ENCODE data around the gene SLC10A3. TPM values are rescaled to one million over a fixed set of nuclear protein-coding genes. Genes with fewer than 3 reads are reported as not detected.

SLC10A3 gene
- total RNA-seq, 1 donor from 2014 or later = 10.4 TPM

DNA sequence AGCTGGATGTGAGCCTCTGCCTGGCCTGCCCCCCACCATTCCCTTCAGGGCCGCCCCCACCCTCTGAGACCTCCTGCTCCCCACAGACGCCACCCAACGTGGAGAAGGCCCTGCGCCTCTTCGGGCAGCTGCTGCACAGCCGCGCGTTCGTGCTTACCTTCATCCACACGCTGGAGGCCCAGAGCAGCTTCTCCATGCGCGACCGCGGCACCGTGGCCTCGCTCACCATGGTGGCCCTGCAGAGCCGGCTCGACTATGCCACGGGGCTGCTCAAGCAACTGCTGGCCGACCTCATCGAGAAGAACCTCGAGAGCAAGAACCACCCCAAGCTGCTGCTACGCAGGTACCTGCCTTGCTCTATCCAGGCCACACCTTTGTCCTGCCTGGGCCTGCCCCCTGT is 22.2 kb downstream of the SLC10A3 start:
- Mint-ChIP-seq H3K27ac (no peak overlapping the region), H3K36me3 (ENCODE audit: insufficient read depth) (peaks cover 4% of the 10 kb centered on the region), H3K4me3 (ENCODE audit: low read depth) (no peak overlapping the region), H3K4me1 (ENCODE audit: low read depth) (no peaks in the 10 kb centered on the region), H3K9me3 (ENCODE audit: low read depth) (no peaks in the 10 kb centered on the region), H3K27me3 (no peaks in the 10 kb centered on the region)
- DNase-seq (ENCODE audit: low spot score, unreplicated experiment) = no peak
- TF ChIP-seq, protein P1, sequence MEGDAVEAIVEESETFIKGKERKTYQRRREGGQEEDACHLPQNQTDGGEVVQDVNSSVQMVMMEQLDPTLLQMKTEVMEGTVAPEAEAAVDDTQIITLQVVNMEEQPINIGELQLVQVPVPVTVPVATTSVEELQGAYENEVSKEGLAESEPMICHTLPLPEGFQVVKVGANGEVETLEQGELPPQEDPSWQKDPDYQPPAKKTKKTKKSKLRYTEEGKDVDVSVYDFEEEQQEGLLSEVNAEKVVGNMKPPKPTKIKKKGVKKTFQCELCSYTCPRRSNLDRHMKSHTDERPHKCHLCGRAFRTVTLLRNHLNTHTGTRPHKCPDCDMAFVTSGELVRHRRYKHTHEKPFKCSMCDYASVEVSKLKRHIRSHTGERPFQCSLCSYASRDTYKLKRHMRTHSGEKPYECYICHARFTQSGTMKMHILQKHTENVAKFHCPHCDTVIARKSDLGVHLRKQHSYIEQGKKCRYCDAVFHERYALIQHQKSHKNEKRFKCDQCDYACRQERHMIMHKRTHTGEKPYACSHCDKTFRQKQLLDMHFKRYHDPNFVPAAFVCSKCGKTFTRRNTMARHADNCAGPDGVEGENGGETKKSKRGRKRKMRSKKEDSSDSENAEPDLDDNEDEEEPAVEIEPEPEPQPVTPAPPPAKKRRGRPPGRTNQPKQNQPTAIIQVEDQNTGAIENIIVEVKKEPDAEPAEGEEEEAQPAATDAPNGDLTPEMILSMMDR (IDR thresholded peaks at IDR 0.05; ENCODE audit: unreplicated experiment) = no peak

DNA sequence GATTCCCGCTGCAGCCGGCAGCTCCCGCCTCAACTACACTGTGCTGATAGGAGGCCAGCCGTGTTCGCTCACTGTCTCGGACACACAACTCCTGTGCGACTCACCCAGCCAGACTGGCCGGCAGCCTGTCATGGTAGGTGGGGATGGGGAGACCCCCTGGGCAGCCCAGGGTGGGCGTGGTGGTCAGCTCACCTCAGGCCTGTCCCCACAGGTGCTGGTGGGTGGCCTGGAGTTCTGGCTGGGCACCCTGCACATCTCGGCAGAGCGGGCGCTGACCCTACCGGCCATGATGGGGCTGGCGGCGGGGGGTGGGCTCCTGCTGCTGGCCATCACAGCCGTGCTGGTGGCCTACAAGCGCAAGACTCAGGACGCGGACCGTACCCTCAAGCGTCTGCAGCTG is 22.9 kb downstream of the SLC10A3 start:
- H3K27me3 Mint-ChIP-seq = no peaks in the 10 kb centered on the region
- H3K4me3 Mint-ChIP-seq (ENCODE audit: low read depth) = no peak overlapping the region
- H3K36me3 Mint-ChIP-seq (ENCODE audit: insufficient read depth) = peaks cover 4% of the 10 kb centered on the region
- no peak for DNase-seq (ENCODE audit: low spot score, unreplicated experiment)
- TF ChIP-seq, protein P1 (IDR thresholded peaks at IDR 0.05; ENCODE audit: unreplicated experiment) = no peak
- no peaks in the 10 kb centered on the region for H3K4me1 Mint-ChIP-seq (ENCODE audit: low read depth)
- H3K9me3 Mint-ChIP-seq (ENCODE audit: low read depth) = no peaks in the 10 kb centered on the region
- H3K27ac Mint-ChIP-seq = no peak overlapping the region

DNA sequence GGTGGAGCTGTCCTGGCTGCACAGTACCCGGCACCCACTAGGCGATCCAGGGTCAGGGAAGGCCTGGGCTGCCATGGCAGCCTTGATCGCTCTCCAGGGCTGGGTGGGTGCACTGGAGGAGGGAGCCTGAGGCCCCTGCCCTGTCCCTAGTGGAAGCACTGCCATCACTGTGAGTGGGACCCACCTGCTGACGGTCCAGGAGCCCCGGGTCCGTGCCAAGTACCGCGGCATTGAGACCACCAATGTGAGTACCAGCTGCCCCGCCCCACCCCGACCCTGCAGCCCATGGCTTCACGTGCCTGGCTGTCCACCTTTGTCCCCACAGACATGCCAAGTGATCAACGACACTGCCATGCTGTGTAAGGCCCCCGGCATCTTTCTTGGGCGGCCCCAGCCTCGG is 23.5 kb downstream of the SLC10A3 start:
- Mint-ChIP-seq H3K27me3 (no peaks in the 10 kb centered on the region), H3K36me3 (ENCODE audit: insufficient read depth) (peaks cover 6% of the 10 kb centered on the region), H3K9me3 (ENCODE audit: low read depth) (no peaks in the 10 kb centered on the region), H3K27ac (no peak overlapping the region), H3K4me1 (ENCODE audit: low read depth) (no peaks in the 10 kb centered on the region), H3K4me3 (ENCODE audit: low read depth) (no peak overlapping the region)
- no peak for DNase-seq (ENCODE audit: low spot score, unreplicated experiment)
- TF ChIP-seq, protein P1 (IDR thresholded peaks at IDR 0.05; ENCODE audit: unreplicated experiment) = no peak

DNA sequence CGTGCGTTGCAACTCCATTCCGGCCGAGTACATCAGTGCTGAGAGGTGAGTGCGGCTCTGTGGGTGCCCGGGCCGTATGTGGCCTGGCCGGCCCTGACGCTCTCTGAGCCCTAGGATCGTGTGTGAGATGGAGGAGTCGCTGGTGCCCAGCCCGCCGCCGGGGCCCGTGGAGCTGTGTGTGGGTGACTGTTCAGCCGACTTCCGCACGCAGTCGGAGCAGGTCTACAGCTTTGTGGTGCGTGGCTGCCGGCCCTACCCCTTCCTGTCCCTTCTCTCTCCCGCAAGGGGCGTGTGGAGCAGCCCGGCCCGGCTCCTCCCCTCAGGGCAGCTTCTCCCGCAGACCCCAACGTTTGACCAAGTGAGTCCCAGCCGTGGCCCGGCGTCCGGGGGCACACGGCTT is 24.4 kb downstream of the SLC10A3 start:
- H3K4me1 Mint-ChIP-seq (ENCODE audit: low read depth) = no peaks in the 10 kb centered on the region
- peaks cover 6% of the 10 kb centered on the region for H3K36me3 Mint-ChIP-seq (ENCODE audit: insufficient read depth)
- DNase-seq (ENCODE audit: low spot score, unreplicated experiment) = no peak
- no peaks in the 10 kb centered on the region for H3K9me3 Mint-ChIP-seq (ENCODE audit: low read depth)
- H3K4me3 Mint-ChIP-seq (ENCODE audit: low read depth) = no peak overlapping the region
- no peak overlapping the region for H3K27ac Mint-ChIP-seq
- TF ChIP-seq, protein P1 (IDR thresholded peaks at IDR 0.05; ENCODE audit: unreplicated experiment) = no peak
- no peaks in the 10 kb centered on the region for H3K27me3 Mint-ChIP-seq

DNA sequence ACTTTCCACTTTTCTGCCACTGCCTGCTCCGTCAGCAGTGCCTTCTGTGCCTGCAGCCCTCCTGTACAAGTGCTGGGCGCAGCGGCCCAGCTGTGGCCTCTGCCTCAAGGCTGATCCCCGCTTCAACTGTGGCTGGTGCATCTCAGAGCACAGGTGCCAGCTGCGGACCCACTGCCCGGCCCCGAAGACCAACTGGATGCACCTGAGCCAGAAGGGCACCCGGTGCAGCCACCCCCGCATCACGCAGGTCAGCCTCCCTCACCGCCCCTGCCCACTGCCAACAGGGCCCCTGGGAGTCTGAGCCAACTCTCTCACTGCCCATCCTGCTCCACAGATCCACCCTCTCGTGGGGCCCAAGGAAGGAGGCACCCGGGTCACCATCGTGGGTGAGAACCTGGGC is 24.8 kb downstream of the SLC10A3 start:
- no peaks in the 10 kb centered on the region for H3K27me3 Mint-ChIP-seq
- no peak for DNase-seq (ENCODE audit: low spot score, unreplicated experiment)
- peaks cover 7% of the 10 kb centered on the region for H3K36me3 Mint-ChIP-seq (ENCODE audit: insufficient read depth)
- no peaks in the 10 kb centered on the region for H3K4me1 Mint-ChIP-seq (ENCODE audit: low read depth)
- TF ChIP-seq, protein P1 (IDR thresholded peaks at IDR 0.05; ENCODE audit: unreplicated experiment) = no peak
- H3K27ac Mint-ChIP-seq = no peak overlapping the region
- no peaks in the 10 kb centered on the region for H3K9me3 Mint-ChIP-seq (ENCODE audit: low read depth)
- no peak overlapping the region for H3K4me3 Mint-ChIP-seq (ENCODE audit: low read depth)

Measured in progenitor cell of endocrine pancreas (in vitro differentiated cells).